ENCODE measurements around the gene EN2. TPM values are rescaled to one million over a fixed set of nuclear protein-coding genes. Genes with fewer than 3 reads are reported as not detected.

EN2 gene
- total and polyA plus RNA-seq, 4 donors: 0.02 to 0.06 (median 0.04) TPM; not detected in 1

DNA sequence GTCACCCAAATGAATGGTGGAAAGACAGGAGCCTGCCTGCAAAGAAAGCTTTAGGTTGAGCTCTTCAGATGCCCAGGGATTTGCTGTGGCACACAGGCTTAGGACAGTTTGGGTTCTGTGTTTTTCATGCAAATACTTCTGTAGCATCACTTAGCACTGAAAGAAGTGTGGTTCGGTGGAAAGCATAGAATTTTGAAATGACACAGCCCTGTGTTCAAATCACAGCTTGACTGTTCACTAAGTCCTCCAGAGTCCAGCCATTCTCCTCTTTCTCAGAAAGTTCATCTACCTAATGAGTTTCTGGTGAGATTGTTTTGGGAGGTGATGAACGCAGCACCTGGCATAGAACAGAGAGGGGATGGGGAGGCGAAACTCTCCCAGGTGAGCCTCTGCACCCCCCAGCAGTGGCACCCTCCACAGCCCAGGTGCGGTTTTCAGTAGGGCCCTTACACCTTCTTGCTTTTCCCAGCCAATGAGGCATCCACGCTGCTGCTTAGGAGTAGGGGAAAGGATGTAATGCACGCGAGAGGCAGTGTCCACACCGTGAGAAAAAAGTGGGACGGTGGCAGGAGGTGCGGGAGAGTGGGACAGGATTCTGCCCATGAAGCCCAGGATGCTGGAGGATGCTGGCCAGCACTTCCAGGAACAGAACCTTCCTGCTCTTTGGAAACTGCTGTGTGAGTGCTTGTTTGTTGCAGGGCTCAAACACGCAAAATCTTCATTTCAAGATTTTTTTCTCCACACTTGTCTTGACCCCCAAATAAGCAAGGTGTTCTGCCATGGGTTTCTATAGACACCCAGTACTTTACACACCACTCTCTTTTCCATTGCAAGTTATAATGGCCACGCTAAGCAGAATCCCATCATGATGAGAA lies 11.6 kb downstream of the EN2 start:
- Histone ChIP-seq H3K4me3 (no peak overlapping the region), H3K27me3 (ENCODE audit: control insufficient read depth in 3 of 3, insufficient read depth in 3 of 3, low read length in 2 of 3) (peaks cover 19 to 94% (median 92%) of the 10 kb centered on the region in 3 donors), H3K9me3 (ENCODE audit: control insufficient read depth in 4 of 4, insufficient read depth in 3 of 4, low read length in 3 of 4) (peaks cover 0 to 2% (median 0%) of the 10 kb centered on the region in 4 donors), H3K4me1 (ENCODE audit: control insufficient read depth in 5 of 5, insufficient read depth in 5 of 5, low read length in 5 of 5) (peaks cover 0 to 21% (median 3%) of the 10 kb centered on the region in 5 donors), H3K36me3 (ENCODE audit: control insufficient read depth in 4 of 4, insufficient read depth in 4 of 4, low read length in 4 of 4) (no peaks in the 10 kb centered on the region), H3K27ac (ENCODE audit: low read depth in 1 of 2, low read length in 1 of 2) (no peak overlapping the region), H3K9ac (ENCODE audit: insufficient read depth in 1 of 2, low read length in 2 of 2) (no peak overlapping the region)
- WGBS, 2 donors: 10% methylated on average over 12 of the region's 12 CpGs
- DNase-seq (no peak), ATAC-seq (ENCODE audit: insufficient read depth, low FRiP score) (no peak)
- TF ChIP-seq, protein P1, sequence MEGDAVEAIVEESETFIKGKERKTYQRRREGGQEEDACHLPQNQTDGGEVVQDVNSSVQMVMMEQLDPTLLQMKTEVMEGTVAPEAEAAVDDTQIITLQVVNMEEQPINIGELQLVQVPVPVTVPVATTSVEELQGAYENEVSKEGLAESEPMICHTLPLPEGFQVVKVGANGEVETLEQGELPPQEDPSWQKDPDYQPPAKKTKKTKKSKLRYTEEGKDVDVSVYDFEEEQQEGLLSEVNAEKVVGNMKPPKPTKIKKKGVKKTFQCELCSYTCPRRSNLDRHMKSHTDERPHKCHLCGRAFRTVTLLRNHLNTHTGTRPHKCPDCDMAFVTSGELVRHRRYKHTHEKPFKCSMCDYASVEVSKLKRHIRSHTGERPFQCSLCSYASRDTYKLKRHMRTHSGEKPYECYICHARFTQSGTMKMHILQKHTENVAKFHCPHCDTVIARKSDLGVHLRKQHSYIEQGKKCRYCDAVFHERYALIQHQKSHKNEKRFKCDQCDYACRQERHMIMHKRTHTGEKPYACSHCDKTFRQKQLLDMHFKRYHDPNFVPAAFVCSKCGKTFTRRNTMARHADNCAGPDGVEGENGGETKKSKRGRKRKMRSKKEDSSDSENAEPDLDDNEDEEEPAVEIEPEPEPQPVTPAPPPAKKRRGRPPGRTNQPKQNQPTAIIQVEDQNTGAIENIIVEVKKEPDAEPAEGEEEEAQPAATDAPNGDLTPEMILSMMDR (IDR thresholded peaks at IDR 0.05; ENCODE audit: control extremely low read depth, extremely low read depth): no peak

DNA sequence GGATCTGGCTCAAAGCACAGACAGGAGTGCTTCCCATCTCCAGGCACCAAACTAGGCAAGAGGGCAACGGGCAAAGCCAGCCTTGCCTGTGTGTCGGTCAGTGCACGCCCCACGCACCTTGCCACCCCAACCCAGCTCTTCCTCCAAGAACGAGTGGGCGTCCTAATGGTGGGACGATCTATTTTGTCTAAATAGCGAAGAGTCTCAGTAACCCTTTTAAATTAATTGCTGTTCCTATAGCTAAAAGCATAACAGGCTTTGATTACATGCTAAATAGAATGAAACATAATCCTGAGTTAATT lies 12.2 kb downstream of the EN2 start:
- no peak for ATAC-seq (ENCODE audit: insufficient read depth, low FRiP score)
- H3K4me1 ChIP-seq (ENCODE audit: control insufficient read depth in 5 of 5, insufficient read depth in 5 of 5, low read length in 5 of 5): peaks cover 0 to 21% (median 3%) of the 10 kb centered on the region in 5 donors
- H3K36me3 ChIP-seq (ENCODE audit: control insufficient read depth in 4 of 4, insufficient read depth in 4 of 4, low read length in 4 of 4): no peaks in the 10 kb centered on the region
- 24 to 30% methylated on average over 8 of the region's 8 CpGs for WGBS, 2 donors
- H3K9me3 ChIP-seq (ENCODE audit: control insufficient read depth in 4 of 4, insufficient read depth in 3 of 4, low read length in 3 of 4): peaks cover 0 to 4% (median 0%) of the 10 kb centered on the region in 4 donors
- H3K4me3 ChIP-seq: no peak overlapping the region
- H3K9ac ChIP-seq (ENCODE audit: insufficient read depth in 1 of 2, low read length in 2 of 2): no peak overlapping the region
- DNase-seq: no peak
- H3K27me3 ChIP-seq (ENCODE audit: control insufficient read depth in 3 of 3, insufficient read depth in 3 of 3, low read length in 2 of 3): peaks cover 19 to 94% (median 91%) of the 10 kb centered on the region in 3 donors
- H3K27ac ChIP-seq (ENCODE audit: low read depth in 1 of 2, low read length in 1 of 2): no peak overlapping the region
- TF ChIP-seq, protein P1 (IDR thresholded peaks at IDR 0.05; ENCODE audit: control extremely low read depth, extremely low read depth): no peak

DNA sequence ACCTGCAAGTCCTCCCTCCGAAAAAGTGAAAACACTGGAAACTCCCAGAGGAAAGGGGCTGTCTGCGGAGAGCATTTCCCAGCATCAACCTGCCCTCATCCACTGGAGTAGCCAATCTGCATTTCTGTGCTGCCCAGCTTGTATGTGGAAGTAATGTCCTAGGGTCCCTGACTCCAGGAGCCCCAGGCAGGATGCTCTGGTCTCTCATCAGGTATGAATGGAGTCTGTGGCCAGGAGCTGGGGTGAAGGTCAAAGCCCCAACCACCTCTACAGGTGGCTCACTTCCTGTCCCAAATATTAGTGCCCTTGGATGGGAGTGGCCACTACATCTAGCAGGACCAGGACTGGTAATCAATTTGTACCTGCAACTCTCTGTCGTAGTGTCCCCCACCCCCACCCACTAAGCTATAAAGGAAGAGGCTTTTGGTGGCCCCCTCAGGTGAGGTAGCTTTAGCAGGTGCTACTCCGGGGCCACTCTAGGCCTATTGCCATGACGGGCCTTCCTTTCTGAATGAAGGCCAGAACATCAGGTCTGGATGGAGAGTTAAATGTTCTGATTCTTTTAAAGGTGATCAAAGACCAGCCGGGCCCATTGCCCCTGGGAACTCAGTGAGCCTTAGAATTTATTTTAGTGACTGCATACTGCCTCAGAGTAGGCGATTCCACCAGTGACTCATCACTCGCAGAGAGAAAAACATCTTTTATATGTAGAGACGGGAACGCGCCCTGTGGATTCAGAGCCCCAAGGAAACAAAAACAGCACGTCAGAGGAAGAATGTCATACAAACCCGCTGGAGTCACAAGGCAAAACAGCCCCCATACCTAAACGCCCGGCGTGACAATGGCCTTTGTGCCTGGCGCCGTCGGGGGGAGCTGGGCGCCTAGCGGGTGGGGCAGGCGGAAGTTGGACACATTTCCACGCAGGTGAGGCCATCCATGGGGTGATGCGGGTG lies 13.0 kb downstream of the EN2 start:
- TF ChIP-seq, protein P1 (IDR thresholded peaks at IDR 0.05; ENCODE audit: control extremely low read depth, extremely low read depth): no peak
- Histone ChIP-seq H3K9ac (ENCODE audit: insufficient read depth in 1 of 2, low read length in 2 of 2) (no peak overlapping the region), H3K4me3 (no peak overlapping the region), H3K27me3 (ENCODE audit: control insufficient read depth in 3 of 3, insufficient read depth in 3 of 3, low read length in 2 of 3) (peaks cover 21 to 94% (median 91%) of the 10 kb centered on the region in 3 donors), H3K4me1 (ENCODE audit: control insufficient read depth in 5 of 5, insufficient read depth in 5 of 5, low read length in 5 of 5) (peaks cover 0 to 21% (median 3%) of the 10 kb centered on the region in 5 donors), H3K27ac (ENCODE audit: low read depth in 1 of 2, low read length in 1 of 2) (no peak overlapping the region), H3K9me3 (ENCODE audit: control insufficient read depth in 4 of 4, insufficient read depth in 3 of 4, low read length in 3 of 4) (peaks cover 0 to 13% (median 2%) of the 10 kb centered on the region in 4 donors), H3K36me3 (ENCODE audit: control insufficient read depth in 4 of 4, insufficient read depth in 4 of 4, low read length in 4 of 4) (no peaks in the 10 kb centered on the region)
- DNase-seq: no peak
- WGBS, 2 donors: 6 to 7% methylated on average over 24 of the region's 24 CpGs
- no peak for ATAC-seq (ENCODE audit: insufficient read depth, low FRiP score)
